Endothelial cell of umbilical vein (primary cell): ENCODE data around the gene CEACAM20. TPM values are rescaled to one million over a fixed set of nuclear protein-coding genes. Genes with fewer than 3 reads are reported as not detected.

Source experiments
- BruUV-seq: library from RNA; stranded (reverse); fragments of 400-500 nt; replicated peaks from 2 replicates; lab custom pipeline; 2021; lab: Mats Ljungman, UMichigan
- CTCF ChIA-PET: fragments of 300-600, 350-600 bp; sonication (Branson Sonifier 250); formaldehyde crosslinking; loops from one replicate; lab custom pipeline; 2021; ENCODE audit warnings: antibody characterized with exemption, inconsistent platforms; lab: Charles Lee
- POLR2A ChIA-PET: fragments of 300-600, 350-600 bp; sonication (Branson Sonifier 250); formaldehyde crosslinking; loops from one replicate; lab custom pipeline; 2021; ENCODE audit warnings: antibody characterized with exemption, inconsistent platforms; lab: Charles Lee
- DNase-seq: peaks from one replicate; pipeline ENCODE4 v3.0.0-alpha.2; 2011; ENCODE audit warnings: low read depth, low spot score
- FAIRE-seq: peaks from 2 replicates; lab custom pipeline; 2011; peaks lifted over from hg19 to GRCh38; lab: Jason Lieb, UNC
- H2AFZ ChIP-seq: 2 replicates; pipeline ENCODE4 v1.6.0; 2012; ENCODE audit warnings: low read depth, low read length, control low read depth, inconsistent platforms
- H3K27ac ChIP-seq: 2 replicates; pipeline ENCODE4 v1.5.1; 2011; ENCODE audit warnings: low read depth, mild to moderate bottlenecking, control low read depth, low read length, moderate library complexity; ENCODE audit not compliant: insufficient read depth
- H3K27me3 ChIP-seq, 2 experiments: 2 replicates each; pipeline versions ENCODE4 v1.6.0 to v1.6.1; 2011; ENCODE audit warnings: low read length in 2 of 2, mixed read lengths in 1 of 2; ENCODE audit not compliant: control insufficient read depth in 2 of 2, insufficient read depth in 2 of 2
- H3K36me3 ChIP-seq, 2 experiments: 2 replicates in 1 of 2; 3 replicates in 1 of 2; pipeline ENCODE4 v1.5.1; 2011; ENCODE audit warnings: low read length in 2 of 2, mild to moderate bottlenecking in 1 of 2, moderate library complexity in 1 of 2; ENCODE audit not compliant: control insufficient read depth in 2 of 2, insufficient read depth in 2 of 2; ENCODE audit errors: extremely low read depth in 1 of 2
- H3K4me1 ChIP-seq: 3 replicates; pipeline ENCODE4 v1.5.1; 2011; ENCODE audit warnings: mild to moderate bottlenecking, low read length; ENCODE audit not compliant: control insufficient read depth, insufficient read depth; ENCODE audit errors: extremely low read depth
- H3K4me2 ChIP-seq: 2 replicates; pipeline ENCODE4 v1.6.1; 2011; ENCODE audit warnings: low read length, control low read depth, mixed read lengths; ENCODE audit not compliant: insufficient read depth
- H3K4me3 ChIP-seq, 3 experiments: fragments of 200-600 bp in 1 of 3; sonication (generic), shearing (Covaris generic) in 1 of 3; replicated peaks in 1 of 3; 2 replicates each; pipeline ENCODE4 v1.5.1; 2011 to 2016; ENCODE audit warnings: control low read depth in 3 of 3, low read length in 3 of 3, mild to moderate bottlenecking in 2 of 3, inconsistent platforms in 1 of 3, low read depth in 1 of 3, moderate library complexity in 1 of 3; ENCODE audit not compliant: insufficient read depth in 1 of 3
- H3K79me2 ChIP-seq: 2 replicates; pipeline ENCODE4 v1.6.0; 2012; ENCODE audit warnings: low read length, inconsistent platforms; ENCODE audit not compliant: control insufficient read depth, insufficient read depth
- H3K9ac ChIP-seq: replicated peaks from 2 replicates; pipeline ENCODE3; 2011; ENCODE audit warnings: low read length, control low read depth; ENCODE audit not compliant: insufficient read depth; ENCODE audit errors: extremely low read depth
- H3K9me1 ChIP-seq: replicated peaks from 3 replicates; pipeline ENCODE4 v1.6.0; 2011; ENCODE audit warnings: mild to moderate bottlenecking, low read length; ENCODE audit not compliant: control insufficient read depth, insufficient read depth; ENCODE audit errors: extremely low read depth
- H3K9me3 ChIP-seq: replicated peaks from 2 replicates; pipeline ENCODE4 v1.5.1; 2012; ENCODE audit warnings: low read length, inconsistent platforms; ENCODE audit not compliant: control insufficient read depth, insufficient read depth
- H4K20me1 ChIP-seq: replicated peaks from 2 replicates; pipeline ENCODE3; 2011; ENCODE audit warnings: mild to moderate bottlenecking, low read length; ENCODE audit not compliant: control insufficient read depth, insufficient read depth; ENCODE audit errors: extremely low read depth
- EZH2 ChIP-seq: IDR thresholded peaks from 2 replicates; pipeline ENCODE4 v1.6.1; 2012; ENCODE audit warnings: borderline replicate concordance, low read depth, mild to moderate bottlenecking, moderate library complexity, low read length, inconsistent platforms; ENCODE audit not compliant: severe bottlenecking
- FOS ChIP-seq: IDR thresholded peaks from 2 replicates; pipeline ENCODE4 v1.6.1; 2011; ENCODE audit warnings: mild to moderate bottlenecking, low read length, moderate library complexity, borderline replicate concordance; ENCODE audit not compliant: insufficient read depth
- GATA2 ChIP-seq: IDR thresholded peaks from 2 replicates; pipeline ENCODE4 v1.7.0; 2011; ENCODE audit warnings: low read depth, mild to moderate bottlenecking, moderate library complexity, mixed read lengths, low read length; ENCODE audit not compliant: insufficient read length, insufficient read depth
- JUN ChIP-seq: IDR thresholded peaks from 2 replicates; pipeline ENCODE4 v1.6.1; 2011; ENCODE audit warnings: borderline replicate concordance, low read depth; ENCODE audit not compliant: insufficient read length, insufficient read depth
- MYC ChIP-seq: IDR thresholded peaks from one replicate; pipeline ENCODE4 v1.6.1; 2011; ENCODE audit warnings: mild to moderate bottlenecking, low read depth, low read length
- POLR2A ChIP-seq: IDR thresholded peaks from 2 replicates; pipeline ENCODE4 v1.6.1; 2012; ENCODE audit warnings: low read depth, mild to moderate bottlenecking, control low read depth, low read length
- POLR2AphosphoS5 ChIP-seq: IDR thresholded peaks from 2 replicates; pipeline ENCODE4 v1.6.1; 2012; ENCODE audit warnings: low read depth, mild to moderate bottlenecking, control low read depth, low read length, moderate library complexity; ENCODE audit not compliant: insufficient read depth
- dilution Hi-C: fragments of 300-500 bp; cut with MboI; formaldehyde crosslinking; loops from one replicate; pipeline ENCODE4 v1.15.0; 2019; ENCODE audit warnings: low sequenced_read_pairs; ENCODE audit not compliant: extremely low pct_ligation_motif_present
- intact Hi-C: fragments of 100-400 bp; cut with micrococcal nuclease; formaldehyde crosslinking; loops from one replicate; pipeline ENCODE4 v1.10.0; 2022
- polyA plus RNA-seq, 4 experiments: library from polyadenylated mRNA; depleted of rRNA in 3 of 4; stranded (reverse) in 3 of 4; unstranded in 1 of 4; fragments of >200 nt; gene quantifications; 2 replicates each; pipeline versions ENCODE4 v1.2.1 to v1.2.3, GENCODE V29; 2011 to 2012; ENCODE audit warnings: missing spikeins in 1 of 4
- total RNA-seq: library from RNA; stranded (reverse); gene quantifications from 2 replicates; pipeline ENCODE4 v1.2.3, GENCODE V29; 2021
- TF ChIP-seq, protein P1 (sequence below): IDR thresholded peaks from 2 replicates; pipeline ENCODE4 v1.6.1; 2011; ENCODE audit not compliant: insufficient read depth, insufficient read length
- TF ChIP-seq, protein P2 (sequence below), 2 donors: IDR thresholded peaks; 1 replicate in 1 of 2; 2 replicates in 1 of 2; pipeline ENCODE4 v1.5.1; 2011; ENCODE audit warnings: low read length in 2 of 2, mild to moderate bottlenecking in 2 of 2, moderate library complexity in 2 of 2, control low read depth in 1 of 2, inconsistent platforms in 1 of 2, low read depth in 1 of 2; ENCODE audit not compliant: insufficient read depth in 1 of 2; ENCODE audit errors: extremely low read depth in 1 of 2

Gene CEACAM20
- total and polyA plus RNA-seq, 2 donors (not counting 3 experiments of a cell fraction or from before 2014, with no cell fraction given): 0.06 TPM; not detected in 1

DNA sequence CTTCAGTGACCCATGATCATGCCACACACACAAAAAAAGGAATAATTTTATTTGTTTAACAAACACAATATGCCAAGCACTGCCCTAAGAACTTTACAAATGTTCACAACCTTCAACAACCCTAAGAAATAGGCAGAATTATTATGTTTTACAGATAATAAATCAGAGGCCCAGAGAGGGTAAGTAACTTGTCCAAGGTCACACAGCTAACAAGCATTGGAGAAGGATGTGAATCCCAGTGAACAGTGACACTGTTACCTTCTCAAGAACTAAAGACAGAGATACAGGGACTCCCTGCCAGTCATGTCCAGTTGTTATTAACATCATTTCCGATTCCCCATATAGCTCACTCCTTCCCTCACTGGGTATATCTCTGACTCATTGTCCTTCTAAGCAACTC is 13.6 kb downstream of the CEACAM20 start:
- no peaks in the 10 kb centered on the region for H3K9me3 ChIP-seq
- no peak for DNase-seq
- no peaks in the 10 kb centered on the region for H3K27me3 ChIP-seq
- BruUV-seq: no TSS peak
- no peaks in the 10 kb centered on the region for H3K9me1 ChIP-seq
- H4K20me1 ChIP-seq: no peaks in the 10 kb centered on the region
- ChIA-PET CTCF (interaction anchor here (1.4 kb wide), 1 partner anchor 9 kb away, joined by 4 read pairs; no protein-coding TSS in a partner anchor), POLR2A (no interaction called here)
- H3K4me3 ChIP-seq: no peak overlapping the region
- H3K27ac ChIP-seq: no peak overlapping the region
- H3K36me3 ChIP-seq: no peaks in the 10 kb centered on the region
- intact Hi-C loops (no loop called here), dilution Hi-C loops (no loop called here)
- no peak overlapping the region for H3K4me2 ChIP-seq
- H3K9ac ChIP-seq: no peak overlapping the region
- H2AFZ ChIP-seq: no peak overlapping the region
- no peak for TF ChIP-seq POLR2AphosphoS5
- TF ChIP-seq GATA2: no peak
- FAIRE-seq: no peak
- H3K79me2 ChIP-seq: no peaks in the 10 kb centered on the region
- no peaks in the 10 kb centered on the region for H3K4me1 ChIP-seq

DNA sequence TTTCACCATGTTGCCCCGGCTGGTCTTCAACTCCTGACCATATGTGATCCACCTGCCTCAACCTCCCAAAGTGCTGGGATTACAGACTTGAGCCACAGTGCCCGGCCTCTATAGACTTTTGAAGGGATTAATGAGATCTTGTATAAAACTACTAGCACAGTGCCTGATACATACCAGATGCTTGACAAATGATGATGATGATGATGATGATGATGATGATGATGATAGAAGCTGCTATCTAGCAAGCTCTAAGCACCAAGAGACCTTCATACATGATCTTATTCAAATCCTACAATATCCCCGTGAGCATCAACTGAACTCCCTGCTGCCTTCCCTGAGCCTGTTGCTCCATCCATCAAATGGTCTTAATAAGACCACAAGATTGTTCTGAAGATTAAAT is 14.4 kb downstream of the CEACAM20 start:
- Histone ChIP-seq H2AFZ (no peak overlapping the region), H3K4me1 (no peaks in the 10 kb centered on the region), H3K4me3 (no peak overlapping the region), H3K9ac (no peak overlapping the region), H3K4me2 (no peak overlapping the region), H3K79me2 (no peaks in the 10 kb centered on the region), H3K36me3 (no peaks in the 10 kb centered on the region), H3K27ac (no peak overlapping the region), H3K9me3 (no peaks in the 10 kb centered on the region), H4K20me1 (no peaks in the 10 kb centered on the region), H3K27me3 (peaks cover 0 to under 1% of the 10 kb centered on the region in 2 experiments), H3K9me1 (no peaks in the 10 kb centered on the region)
- intact Hi-C loops (no loop called here), dilution Hi-C loops (no loop called here)
- DNase-seq: no peak
- BruUV-seq: no TSS peak
- CTCF ChIA-PET: no interaction called here
- TF ChIP-seq, protein P1, sequence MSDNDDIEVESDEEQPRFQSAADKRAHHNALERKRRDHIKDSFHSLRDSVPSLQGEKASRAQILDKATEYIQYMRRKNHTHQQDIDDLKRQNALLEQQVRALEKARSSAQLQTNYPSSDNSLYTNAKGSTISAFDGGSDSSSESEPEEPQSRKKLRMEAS: no peak
- TF ChIP-seq POLR2AphosphoS5 (no peak), GATA2 (no peak), MYC (no peak), FOS (no peak), JUN (no peak), POLR2A (no peak), EZH2 (no peak)
- TF ChIP-seq, protein P2, sequence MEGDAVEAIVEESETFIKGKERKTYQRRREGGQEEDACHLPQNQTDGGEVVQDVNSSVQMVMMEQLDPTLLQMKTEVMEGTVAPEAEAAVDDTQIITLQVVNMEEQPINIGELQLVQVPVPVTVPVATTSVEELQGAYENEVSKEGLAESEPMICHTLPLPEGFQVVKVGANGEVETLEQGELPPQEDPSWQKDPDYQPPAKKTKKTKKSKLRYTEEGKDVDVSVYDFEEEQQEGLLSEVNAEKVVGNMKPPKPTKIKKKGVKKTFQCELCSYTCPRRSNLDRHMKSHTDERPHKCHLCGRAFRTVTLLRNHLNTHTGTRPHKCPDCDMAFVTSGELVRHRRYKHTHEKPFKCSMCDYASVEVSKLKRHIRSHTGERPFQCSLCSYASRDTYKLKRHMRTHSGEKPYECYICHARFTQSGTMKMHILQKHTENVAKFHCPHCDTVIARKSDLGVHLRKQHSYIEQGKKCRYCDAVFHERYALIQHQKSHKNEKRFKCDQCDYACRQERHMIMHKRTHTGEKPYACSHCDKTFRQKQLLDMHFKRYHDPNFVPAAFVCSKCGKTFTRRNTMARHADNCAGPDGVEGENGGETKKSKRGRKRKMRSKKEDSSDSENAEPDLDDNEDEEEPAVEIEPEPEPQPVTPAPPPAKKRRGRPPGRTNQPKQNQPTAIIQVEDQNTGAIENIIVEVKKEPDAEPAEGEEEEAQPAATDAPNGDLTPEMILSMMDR (IDR thresholded peaks at IDR 0.05; ENCODE audit: extremely low read depth in 1 of 2, insufficient read depth in 1 of 2, low read depth in 1 of 2, low read length in 2 of 2): no peak
- no peak for FAIRE-seq
- POLR2A ChIA-PET: no interaction called here
